Retina (tissue), 1 donor: Measurements from ENCODE around the gene GPRC5C.
"Not testable (repeated sequence)": the region's sequence is repeated elsewhere in the genome, so short reads cannot be mapped to it uniquely, and the experiment has no call there.

Experiments used
- DNase-seq: peaks from one replicate; pipeline ENCODE4 v3.0.0-alpha.2; 2016

GPRC5C gene, protein sequence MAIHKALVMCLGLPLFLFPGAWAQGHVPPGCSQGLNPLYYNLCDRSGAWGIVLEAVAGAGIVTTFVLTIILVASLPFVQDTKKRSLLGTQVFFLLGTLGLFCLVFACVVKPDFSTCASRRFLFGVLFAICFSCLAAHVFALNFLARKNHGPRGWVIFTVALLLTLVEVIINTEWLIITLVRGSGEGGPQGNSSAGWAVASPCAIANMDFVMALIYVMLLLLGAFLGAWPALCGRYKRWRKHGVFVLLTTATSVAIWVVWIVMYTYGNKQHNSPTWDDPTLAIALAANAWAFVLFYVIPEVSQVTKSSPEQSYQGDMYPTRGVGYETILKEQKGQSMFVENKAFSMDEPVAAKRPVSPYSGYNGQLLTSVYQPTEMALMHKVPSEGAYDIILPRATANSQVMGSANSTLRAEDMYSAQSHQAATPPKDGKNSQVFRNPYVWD

GRCh38 chr17:74431568-74432423, at the start of gene GPRC5C:
Gene GPRC5C (plus strand): TSS chr17:74432088. CDS start chr17:74439777, 7,689 bp downstream.
- DNase-seq, result peak; percentile 77

- DNase-seq, result no peak
Observed at GRCh38 chr17:74383141-74383540, 48.7 kb upstream of the GPRC5C start.

GRCh38 chr17:74385201-74385600, 46.7 kb upstream of the GPRC5C start:
- DNase-seq, result no peak

DNA sequence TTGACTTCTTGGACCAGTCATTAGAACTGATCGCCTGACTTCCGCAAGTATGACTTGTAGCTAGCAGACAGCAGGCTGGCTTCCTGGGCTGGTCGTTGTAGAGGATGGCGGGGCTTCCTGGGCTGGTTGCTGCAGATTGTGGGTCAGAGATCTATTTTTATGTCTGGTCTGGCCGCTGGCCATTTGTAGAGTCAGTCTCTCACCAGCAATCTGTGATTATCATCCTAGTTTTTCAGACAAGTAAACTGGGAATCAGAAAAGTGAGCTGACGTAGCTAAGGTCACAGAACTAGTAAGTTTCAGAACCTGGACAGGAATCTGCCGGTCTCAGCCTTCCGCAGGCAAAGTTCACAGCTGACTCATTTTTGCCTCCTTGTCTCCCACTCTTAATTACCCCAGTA, 45.5 kb upstream of the GPRC5C start:
- no peak for DNase-seq

DNA sequence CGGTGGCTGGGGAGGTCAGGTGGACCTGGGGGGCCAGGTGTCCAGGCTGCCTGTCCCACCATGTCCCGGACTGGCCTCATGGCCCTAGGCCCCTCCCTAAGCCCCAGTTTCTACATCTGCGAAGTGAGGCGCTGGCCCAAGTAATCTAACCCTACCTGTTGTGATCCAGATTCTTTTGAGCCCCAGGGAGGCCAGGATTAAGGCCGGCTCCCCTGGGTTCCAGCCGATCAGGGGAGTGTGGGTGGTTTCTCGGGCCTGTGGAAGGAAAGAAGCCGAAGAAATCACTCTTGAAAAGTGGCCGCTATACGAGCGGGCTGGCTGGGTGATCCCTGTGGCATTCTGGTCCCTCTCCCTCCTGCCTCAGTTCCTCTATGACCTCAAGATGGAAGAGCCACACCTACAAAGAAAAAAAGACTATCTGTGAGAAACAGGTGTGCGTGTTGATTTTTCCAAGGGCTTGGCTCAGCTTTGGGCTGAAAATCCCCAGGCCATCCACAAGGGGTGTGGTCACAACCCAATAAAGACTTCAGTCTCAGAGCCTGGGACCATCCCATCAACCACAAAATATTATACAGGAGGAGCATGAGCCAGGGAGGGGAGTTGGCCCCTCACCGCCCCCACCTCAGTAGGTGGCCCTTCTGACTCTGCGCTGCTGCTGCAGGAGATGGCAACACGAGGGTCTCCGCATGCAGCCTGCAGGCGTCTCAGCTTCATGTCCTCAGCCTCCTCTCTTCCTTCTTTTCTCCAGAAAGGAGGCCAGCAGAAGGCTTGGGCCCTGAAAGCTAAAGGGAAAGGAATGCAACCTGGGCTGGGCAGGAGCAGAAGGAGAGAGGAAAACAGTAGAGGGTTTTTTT, 44.3 kb upstream of the GPRC5C start:
- no peak for DNase-seq

- DNase-seq, result no peak
Observed at GRCh38 chr17:74389084-74389753, 42.7 kb upstream of the GPRC5C start.

DNA sequence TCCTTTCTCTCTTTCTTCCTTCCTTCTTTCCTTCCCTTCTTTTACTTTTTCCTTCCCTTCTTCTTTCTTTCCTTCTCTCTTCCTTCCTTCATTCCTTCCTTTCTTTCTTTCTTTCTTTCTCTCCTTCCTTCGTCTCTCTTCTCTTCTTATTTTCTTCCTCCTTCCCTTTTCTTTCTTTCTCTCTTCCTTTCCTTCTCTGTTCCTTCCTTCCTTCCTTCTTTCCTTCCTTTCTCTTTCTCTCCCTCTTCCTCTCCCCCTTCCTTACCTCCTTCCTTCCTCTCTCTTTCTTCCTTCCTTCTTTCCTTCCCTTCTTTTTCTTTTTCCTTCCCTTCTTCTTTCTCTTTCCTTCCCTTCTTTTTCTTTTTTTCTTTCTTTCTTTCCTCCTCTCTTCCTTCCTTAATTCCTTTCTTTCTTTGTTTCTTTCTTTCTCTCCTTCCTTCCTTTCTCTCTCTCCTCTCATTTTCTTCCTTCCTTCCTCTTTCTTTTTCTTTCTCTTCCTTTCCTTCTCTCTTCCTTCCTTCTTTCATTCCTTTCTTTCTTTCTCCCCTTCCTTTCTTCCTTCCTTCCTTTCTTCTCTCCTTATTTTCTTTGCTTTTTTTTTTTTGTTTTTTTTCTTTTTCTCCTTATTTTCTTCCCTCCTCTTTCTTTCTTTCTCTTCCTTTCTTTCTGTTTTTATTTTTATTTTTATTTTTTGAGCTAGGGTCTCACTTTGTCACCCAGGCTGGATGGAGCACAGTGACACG, 41.8 kb upstream of the GPRC5C start:
- no peak for DNase-seq

- DNase-seq, result no peak
Observed at GRCh38 chr17:74390680-74391653, 40.9 kb upstream of the GPRC5C start.

GRCh38 chr17:74391771-74392170, 40.1 kb upstream of the GPRC5C start:
- DNase-seq, result no peak

DNA sequence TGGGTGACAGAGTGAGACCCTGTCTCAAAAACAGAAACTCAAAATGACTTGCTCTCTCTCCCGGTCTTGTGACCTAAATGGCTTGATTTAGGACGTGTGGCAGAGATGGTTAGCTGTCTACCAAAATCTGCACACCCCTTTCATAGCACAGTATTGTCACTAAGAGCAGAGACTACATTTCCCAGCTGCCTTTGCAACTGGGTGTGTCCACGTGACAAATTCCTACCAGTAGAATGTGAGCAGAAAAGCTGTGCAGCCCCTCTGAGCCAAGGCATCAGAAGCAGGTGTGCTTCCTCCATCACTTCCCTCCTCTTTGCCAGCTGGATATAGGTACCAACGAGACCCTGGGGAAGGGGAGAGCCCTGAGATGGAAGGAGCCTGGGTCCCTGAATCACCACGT, 39.0 kb upstream of the GPRC5C start:
- DNase-seq, result no peak

- no peak for DNase-seq
Observed at GRCh38 chr17:74393346-74393942, 38.4 kb upstream of the GPRC5C start.

DNA sequence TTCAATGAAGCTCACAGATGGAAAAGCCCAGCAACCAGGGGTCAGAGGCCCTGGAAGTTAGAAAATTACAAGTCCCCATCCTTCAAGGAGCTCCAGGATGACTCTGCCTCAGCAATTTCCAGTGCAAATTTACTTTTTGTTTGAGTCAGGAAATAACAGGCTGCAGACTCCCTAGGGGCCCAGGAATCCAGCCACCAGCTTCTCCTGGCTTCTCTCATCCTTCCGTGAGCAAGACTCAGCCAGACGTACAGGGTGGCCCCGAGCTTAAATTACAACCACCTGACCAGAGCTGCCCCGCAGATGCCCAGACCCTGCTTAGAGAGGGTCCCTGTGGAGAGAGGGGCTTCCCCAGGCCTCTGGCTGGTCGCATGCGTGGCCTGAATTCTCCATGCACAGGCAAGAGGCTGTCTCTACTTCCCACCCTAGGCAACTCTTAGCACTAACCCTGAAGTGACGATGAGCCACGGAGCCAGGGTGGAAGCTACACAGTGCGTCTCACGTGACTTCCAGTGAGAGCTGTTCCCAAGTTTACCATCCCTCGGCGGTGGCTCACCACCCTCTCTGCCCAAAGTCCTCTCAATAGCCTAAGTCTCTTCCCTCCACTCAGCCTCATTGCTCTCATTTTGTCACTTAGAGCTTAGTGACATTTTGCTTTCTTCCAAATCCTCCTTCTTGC, 37.5 kb upstream of the GPRC5C start:
- DNase-seq, result no peak

GRCh38 chr17:74394977-74395376, 36.9 kb upstream of the GPRC5C start:
- DNase-seq, result no peak

GRCh38 chr17:74396567-74396966, 35.3 kb upstream of the GPRC5C start:
- DNase-seq, result no peak

DNA sequence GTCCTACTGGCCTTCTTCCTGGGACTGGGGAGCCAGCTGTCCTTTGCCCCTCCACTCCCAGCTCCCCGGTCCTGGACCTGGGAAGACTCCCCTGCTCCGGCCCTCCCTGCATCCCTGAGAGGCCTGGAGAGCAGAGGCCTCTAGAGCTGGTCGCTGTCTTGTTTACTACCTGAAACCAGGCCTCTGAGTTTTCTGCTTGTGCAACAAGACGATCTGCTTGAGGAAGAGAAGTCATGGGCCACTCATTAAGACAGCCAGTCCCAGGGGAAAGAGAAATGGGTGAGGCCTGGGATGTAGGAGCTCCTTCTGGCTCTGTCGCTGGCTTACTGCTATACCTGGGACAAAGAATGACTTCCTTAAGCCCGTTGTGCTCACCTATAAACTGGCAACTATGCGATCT, 29.8 kb upstream of the GPRC5C start:
- no peak for DNase-seq

DNA sequence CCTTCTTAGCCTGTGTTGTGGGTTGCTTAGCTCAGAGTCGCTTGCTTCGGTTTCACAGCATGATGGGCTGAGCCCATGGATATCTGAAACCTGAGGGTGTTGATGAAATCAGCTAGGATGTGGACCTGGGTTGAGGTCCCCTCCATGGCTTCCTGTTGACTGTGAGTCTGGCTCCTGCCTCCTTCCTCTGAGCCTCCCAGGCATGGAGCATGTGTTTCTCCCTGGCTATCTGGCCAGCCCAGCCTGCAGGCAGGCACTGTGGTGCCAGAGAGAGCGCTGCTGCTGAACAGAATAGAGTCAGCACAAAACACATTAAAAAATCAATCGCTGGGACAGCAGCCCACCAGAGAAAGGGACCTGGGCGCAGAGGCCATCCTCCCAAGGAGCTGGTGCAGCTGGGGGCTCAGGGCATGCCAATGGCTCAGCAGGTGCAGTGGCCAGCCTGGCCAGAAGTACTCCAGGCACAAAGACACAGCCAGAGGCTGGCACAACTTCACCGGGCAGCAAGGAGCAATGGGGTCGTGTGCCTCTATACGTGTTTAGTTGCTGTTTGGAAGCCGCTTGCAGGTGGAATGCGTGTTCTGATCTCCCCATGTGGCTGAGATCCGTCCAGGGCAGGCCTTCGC, 28.3 kb upstream of the GPRC5C start:
- DNase-seq, result peak; percentile 23

- no peak for DNase-seq
Observed at GRCh38 chr17:74404218-74404617, 27.7 kb upstream of the GPRC5C start.

- no peak for DNase-seq
Observed at GRCh38 chr17:74404789-74405188, 27.1 kb upstream of the GPRC5C start.

DNA sequence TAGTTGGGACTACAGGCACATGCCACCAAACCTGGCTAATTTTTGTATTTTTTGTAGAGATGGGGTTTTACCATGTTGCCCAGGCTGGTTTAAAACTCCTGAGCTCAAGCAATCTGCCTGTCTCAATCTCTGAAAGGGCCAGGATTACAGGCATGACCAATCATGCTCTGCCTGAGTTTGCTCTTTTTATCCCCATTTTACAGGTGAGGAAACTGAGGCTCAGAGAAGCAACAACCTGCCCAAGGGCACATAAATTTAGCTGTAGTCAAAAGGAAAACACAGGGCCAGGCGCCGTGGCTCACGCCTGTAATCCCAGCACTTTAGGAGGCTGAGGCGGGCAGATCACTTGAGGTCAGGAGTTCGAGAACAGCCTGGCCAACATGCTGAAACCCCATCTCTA, 26.6 kb upstream of the GPRC5C start:
- DNase-seq, result not testable (repeated sequence)
